Osteoblast (primary cell): ENCODE measurements around the gene TKTL2. TPM values are rescaled to one million over a fixed set of nuclear protein-coding genes. Genes with fewer than 3 reads are reported as not detected.

Experiments used
- DNase-seq: peaks from one replicate; pipeline ENCODE4 v3.0.0; 2011; ENCODE audit warnings: low spot score, mixed read lengths; ENCODE audit not compliant: insufficient read length; ENCODE audit errors: missing footprints
- H2AFZ ChIP-seq: 2 replicates; pipeline ENCODE4 v1.6.0; 2011; ENCODE audit warnings: mild to moderate bottlenecking, low read length
- H3K27ac ChIP-seq: 2 replicates; pipeline ENCODE4 v1.5.1; 2011; ENCODE audit warnings: mild to moderate bottlenecking, low read depth, low read length, moderate library complexity
- H3K27me3 ChIP-seq: 2 replicates; pipeline ENCODE4 v1.6.0; 2012; ENCODE audit warnings: mild to moderate bottlenecking, control low read depth, inconsistent platforms, low read length, moderate library complexity; ENCODE audit not compliant: insufficient read depth
- H3K36me3 ChIP-seq: 2 replicates; pipeline ENCODE4 v1.5.1; 2011; ENCODE audit warnings: mild to moderate bottlenecking, low read length, control low read depth, moderate library complexity; ENCODE audit not compliant: insufficient read depth
- H3K4me1 ChIP-seq: 2 replicates; pipeline ENCODE4 v1.5.1; 2011; ENCODE audit warnings: mild to moderate bottlenecking, low read length, control low read depth, moderate library complexity; ENCODE audit not compliant: insufficient read depth
- H3K4me2 ChIP-seq: 2 replicates; pipeline ENCODE4 v1.6.0; 2011; ENCODE audit warnings: mild to moderate bottlenecking, low read length; ENCODE audit not compliant: insufficient read depth
- H3K4me3 ChIP-seq: fragments of 200-600 bp; sonication (generic); 3 replicates; pipeline ENCODE4 v1.5.1; 2012; ENCODE audit warnings: mild to moderate bottlenecking, low read length, inconsistent platforms; ENCODE audit not compliant: insufficient read depth
- H3K79me2 ChIP-seq: 2 replicates; pipeline ENCODE4 v1.6.0; 2012; ENCODE audit warnings: mild to moderate bottlenecking, low read length, control low read depth, inconsistent platforms; ENCODE audit not compliant: insufficient read depth
- H3K9me3 ChIP-seq: 2 replicates; pipeline ENCODE4 v1.5.1; 2011; ENCODE audit warnings: low read depth, low read length, control low read depth
- H4K20me1 ChIP-seq: 2 replicates; pipeline ENCODE4 v1.6.0; 2012; ENCODE audit warnings: mild to moderate bottlenecking, low read length, control low read depth; ENCODE audit not compliant: insufficient read depth
- CTCF ChIP-seq: IDR thresholded peaks from 2 replicates; pipeline ENCODE4 v1.5.1; 2011; ENCODE audit warnings: mild to moderate bottlenecking, low read depth, low read length, moderate library complexity; ENCODE audit errors: extremely low read depth
- total RNA-seq: library from RNA; depleted of rRNA; stranded (reverse); fragments of >200 nt; gene quantifications from 2 replicates; pipeline ENCODE4 v1.2.3, GENCODE V29; 2012

Gene TKTL2
- not detected in 2 replicates for total RNA-seq

DNA sequence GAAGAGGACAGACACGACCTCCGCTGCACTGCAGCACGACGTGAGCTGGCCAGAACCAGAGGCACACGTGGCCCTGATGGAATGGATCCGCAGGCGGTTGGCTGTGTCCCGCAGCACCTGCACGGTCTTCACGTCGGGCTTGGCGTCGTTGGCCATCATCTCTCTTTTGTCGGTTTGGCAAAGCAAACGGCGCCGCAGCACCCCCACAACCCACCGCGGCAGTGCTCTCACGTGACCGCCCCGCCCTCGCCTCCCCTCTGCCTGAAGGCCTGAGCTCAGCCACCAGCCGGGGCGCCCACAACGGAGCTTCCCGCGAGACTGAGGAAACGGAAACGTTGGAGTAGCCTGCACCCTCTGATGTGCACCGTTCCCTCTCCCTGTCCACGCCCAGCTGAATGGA lies at the start of gene TKTL2:
TSS of gene TKTL2 (minus strand) at position 179 of the 400 bp plus-strand sequence. CDS start at position 159, 20 bp downstream.
- no peaks in the 10 kb centered on the region for H3K27me3 ChIP-seq
- no peak within 1 kb of the TSS for H3K4me3 ChIP-seq
- H3K27ac ChIP-seq: no peak within 1 kb of the TSS
- H3K36me3 ChIP-seq: no peaks in the 10 kb centered on the region
- no peak within 1 kb of the TSS for H2AFZ ChIP-seq
- H4K20me1 ChIP-seq: no peaks in the 10 kb centered on the region
- H3K79me2 ChIP-seq: no peaks in the 10 kb centered on the region
- H3K9me3 ChIP-seq: no peaks in the 10 kb centered on the region
- no peak within 1 kb of the TSS for H3K4me2 ChIP-seq
- TF ChIP-seq CTCF: no peak
- H3K4me1 ChIP-seq: no peaks in the 10 kb centered on the region
- DNase-seq: no peak

GRCh38 chr4:163515198-163515597 lies 41.6 kb upstream of the TKTL2 start:
- Histone ChIP-seq H3K4me2 (no peak overlapping the region), H4K20me1 (no peaks in the 10 kb centered on the region), H3K27me3 (no peaks in the 10 kb centered on the region), H3K36me3 (peaks cover 24% of the 10 kb centered on the region), H3K9me3 (no peaks in the 10 kb centered on the region), H3K27ac (no peak overlapping the region), H3K4me1 (no peaks in the 10 kb centered on the region), H3K79me2 (peaks cover 12% of the 10 kb centered on the region), H2AFZ (no peak overlapping the region), H3K4me3 (no peak overlapping the region)
- TF ChIP-seq CTCF: no peak
- no peak for DNase-seq

DNA sequence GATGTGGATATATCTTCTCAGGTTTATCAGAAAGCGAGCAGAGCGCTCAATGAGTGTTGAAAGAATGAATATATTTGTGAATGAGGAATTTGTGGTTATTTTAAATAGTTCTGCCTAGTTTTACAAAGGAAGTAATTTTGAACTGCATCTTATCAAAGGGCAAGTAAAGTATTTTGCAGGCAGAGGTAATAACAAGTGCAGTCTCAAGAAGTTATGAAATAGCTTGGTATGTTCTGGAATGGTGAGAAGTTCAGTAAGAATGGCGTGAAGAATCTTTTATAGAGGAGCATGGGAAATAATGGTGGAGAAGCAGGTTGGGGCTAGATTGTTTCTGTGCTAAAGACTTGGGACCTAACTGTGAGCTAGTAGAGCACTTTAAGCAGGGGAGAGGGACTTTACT lies 31.8 kb upstream of the TKTL2 start:
- H3K79me2 ChIP-seq: peaks cover 83% of the 10 kb centered on the region
- no peaks in the 10 kb centered on the region for H3K27me3 ChIP-seq
- H3K4me2 ChIP-seq: no peak overlapping the region
- H3K36me3 ChIP-seq: peaks cover 8% of the 10 kb centered on the region
- H3K4me3 ChIP-seq: no peak overlapping the region
- no peak overlapping the region for H3K27ac ChIP-seq
- H2AFZ ChIP-seq: no peak overlapping the region
- TF ChIP-seq CTCF: no peak
- no peaks in the 10 kb centered on the region for H3K9me3 ChIP-seq
- DNase-seq: no peak
- H3K4me1 ChIP-seq: peaks cover 4% of the 10 kb centered on the region
- peaks cover 13% of the 10 kb centered on the region for H4K20me1 ChIP-seq

- Histone ChIP-seq H3K79me2 (peaks cover 94% of the 10 kb centered on the region), H3K27me3 (no peaks in the 10 kb centered on the region), H3K4me2 (no peak overlapping the region), H3K9me3 (no peaks in the 10 kb centered on the region), H3K36me3 (no peaks in the 10 kb centered on the region), H3K4me3 (no peak overlapping the region), H3K4me1 (peaks cover 10% of the 10 kb centered on the region), H2AFZ (no peak overlapping the region), H4K20me1 (peaks cover 17% of the 10 kb centered on the region), H3K27ac (no peak overlapping the region)
- TF ChIP-seq CTCF: no peak
- no peak for DNase-seq
These were observed 27.0 kb upstream of the TKTL2 start for GRCh38 chr4:163500586-163500985.
